NOMO-1 treated with DMSO at 0.1 percent for 48 hours (cell line): Measurements from ENCODE around the gene SLC7A10.
"Not testable (repeated sequence)": the region's sequence is repeated elsewhere in the genome, so short reads cannot be mapped to it uniquely, and the experiment has no call there.

Experiments
- DNase-seq: peaks from one replicate; lab custom pipeline; 2025; ENCODE audit not compliant: unreplicated experiment; lab: John Stamatoyannopoulos, UW

Gene SLC7A10

DNA sequence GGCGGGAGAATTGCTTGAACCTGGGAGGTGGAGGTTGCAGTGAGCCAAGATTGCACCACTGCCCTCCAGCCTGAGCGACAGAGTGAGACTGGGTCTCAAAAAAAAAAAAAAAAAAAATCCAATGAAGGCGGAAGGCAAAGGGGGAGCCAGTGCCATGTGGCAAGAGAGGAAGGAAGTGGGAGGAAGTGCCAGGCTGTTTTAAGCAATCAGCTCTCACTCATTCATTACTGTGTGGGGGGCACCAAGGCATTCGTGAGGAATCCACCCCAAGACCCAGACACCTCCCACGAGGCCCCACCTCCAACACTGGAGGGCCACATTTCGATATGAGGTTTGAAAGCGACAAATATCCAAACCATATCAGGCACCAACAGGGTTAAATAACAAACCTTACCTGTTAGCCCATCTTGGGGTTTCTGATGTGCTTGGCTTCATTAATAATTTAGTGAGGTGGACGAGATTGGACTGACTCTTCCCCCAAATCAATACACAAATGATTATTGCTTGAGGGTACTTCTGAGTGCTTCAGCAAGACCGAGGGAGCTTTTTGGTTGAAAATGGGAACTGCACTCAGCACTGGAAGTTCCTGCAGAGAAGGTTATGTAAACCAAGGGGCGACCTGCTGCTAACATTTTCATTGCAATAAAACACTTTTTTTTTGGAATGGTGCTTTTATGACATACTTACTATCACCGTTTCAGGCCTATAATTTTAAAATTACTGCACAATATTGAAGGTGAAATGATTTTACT, 39.0 kb downstream of the SLC7A10 start:
- DNase-seq = peak; percentile 60

GRCh38 chr19:33177417-33177979, 48.2 kb downstream of the SLC7A10 start:
- peak; percentile 77 for DNase-seq

- DNase-seq = peak; percentile 99
Observed at GRCh38 chr19:33176670-33177416, 48.8 kb downstream of the SLC7A10 start.

- no peak for DNase-seq
Observed at GRCh38 chr19:33175886-33176669, 49.6 kb downstream of the SLC7A10 start.

DNA sequence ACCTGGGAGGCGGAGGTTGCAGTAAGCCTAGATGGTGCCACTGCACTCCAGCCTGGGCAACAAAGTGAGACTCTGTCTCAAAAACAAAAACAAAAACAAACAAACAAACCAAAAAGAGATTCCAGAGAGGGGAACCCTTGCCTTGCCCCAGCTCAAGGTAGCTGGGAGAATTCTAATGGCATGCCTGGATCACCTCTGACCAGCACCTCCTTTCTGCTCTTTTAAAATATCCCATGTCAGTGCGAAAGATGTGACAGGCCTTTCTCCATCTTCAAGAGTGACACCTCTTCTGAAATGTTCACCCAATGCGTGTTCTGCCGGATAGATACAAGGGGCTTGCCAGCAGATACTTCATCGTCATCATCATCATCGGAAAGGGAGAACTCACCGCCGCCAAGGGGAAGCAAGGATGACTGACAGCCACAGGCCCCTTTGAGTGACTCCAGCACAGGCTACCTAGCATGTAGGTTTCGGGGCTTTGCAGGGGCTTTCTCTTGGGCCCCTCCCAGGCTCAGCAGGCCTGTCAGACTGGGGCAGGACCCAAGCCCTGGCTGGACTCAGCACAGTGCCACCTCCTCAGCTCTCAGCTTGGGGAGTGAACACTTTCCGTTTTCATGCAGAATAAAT, 50.4 kb downstream of the SLC7A10 start:
- no peak for DNase-seq

DNA sequence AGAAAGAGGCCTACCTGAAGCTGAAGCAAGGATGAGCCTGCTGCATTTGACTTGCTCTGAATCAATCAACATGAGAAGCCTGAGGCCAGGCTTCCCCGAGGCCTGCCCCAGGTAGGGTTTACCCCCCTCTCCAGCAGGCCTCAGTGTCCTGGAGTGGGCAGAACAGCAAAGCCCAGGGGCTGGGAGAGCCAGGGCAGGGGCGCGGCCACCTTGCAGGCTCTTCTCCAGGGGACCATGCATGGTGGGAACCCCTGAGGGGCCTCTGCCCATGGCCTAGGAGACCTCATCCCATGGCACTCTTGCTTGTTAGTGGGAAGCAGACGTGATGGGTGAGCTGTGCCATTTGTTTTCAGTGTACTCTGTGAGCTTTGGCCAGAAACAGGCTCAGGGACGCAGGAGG, 51.5 kb downstream of the SLC7A10 start:
- no peak for DNase-seq

- DNase-seq = no peak
Observed at GRCh38 chr19:33171916-33172359, 53.7 kb downstream of the SLC7A10 start.

GRCh38 chr19:33171222-33171795, 54.3 kb downstream of the SLC7A10 start:
- DNase-seq = no peak

GRCh38 chr19:33168528-33168927, 57.1 kb downstream of the SLC7A10 start:
- DNase-seq = no peak

DNA sequence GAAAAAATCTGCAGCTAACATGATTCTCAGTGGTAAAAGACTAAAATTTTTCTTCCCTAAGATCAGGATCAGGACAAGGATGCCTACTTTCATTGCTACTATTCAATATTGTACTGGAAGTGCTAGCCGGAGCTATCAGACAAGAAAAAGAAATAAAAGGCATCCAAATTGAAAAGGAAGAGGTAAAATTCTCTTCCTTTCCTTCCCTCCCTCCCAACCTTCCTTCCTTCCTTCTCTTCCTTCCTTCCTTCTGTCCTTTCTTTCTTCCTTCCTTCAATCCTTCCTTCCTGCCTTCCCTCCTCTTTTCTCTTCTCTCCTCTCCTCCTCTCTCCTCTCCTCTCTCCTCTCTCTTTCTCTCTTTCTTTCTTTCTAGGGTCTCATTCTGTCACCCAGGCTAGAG, 58.2 kb downstream of the SLC7A10 start:
- no peak for DNase-seq

- DNase-seq = not testable (repeated sequence)
Observed at GRCh38 chr19:33166037-33166436, 59.6 kb downstream of the SLC7A10 start.

DNA sequence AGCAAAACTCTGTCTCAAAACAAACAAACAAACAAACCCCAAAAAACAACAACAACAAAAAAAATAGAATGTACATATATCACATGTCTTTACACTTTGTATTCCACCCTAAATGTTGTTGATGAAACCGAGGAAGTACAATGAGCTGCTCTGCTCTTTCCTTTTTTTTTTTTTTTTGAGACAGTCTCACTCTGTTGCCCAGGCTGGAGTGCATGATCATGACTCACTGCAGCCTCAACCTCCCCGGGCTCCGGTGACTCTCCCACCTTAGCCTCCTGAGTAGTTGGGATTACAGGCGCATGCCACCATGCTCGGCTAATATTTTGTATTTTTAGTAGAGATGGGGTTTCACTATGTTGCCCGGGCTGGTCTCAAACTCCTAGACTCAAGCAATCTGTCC, 62.2 kb downstream of the SLC7A10 start:
- DNase-seq = no peak

DNA sequence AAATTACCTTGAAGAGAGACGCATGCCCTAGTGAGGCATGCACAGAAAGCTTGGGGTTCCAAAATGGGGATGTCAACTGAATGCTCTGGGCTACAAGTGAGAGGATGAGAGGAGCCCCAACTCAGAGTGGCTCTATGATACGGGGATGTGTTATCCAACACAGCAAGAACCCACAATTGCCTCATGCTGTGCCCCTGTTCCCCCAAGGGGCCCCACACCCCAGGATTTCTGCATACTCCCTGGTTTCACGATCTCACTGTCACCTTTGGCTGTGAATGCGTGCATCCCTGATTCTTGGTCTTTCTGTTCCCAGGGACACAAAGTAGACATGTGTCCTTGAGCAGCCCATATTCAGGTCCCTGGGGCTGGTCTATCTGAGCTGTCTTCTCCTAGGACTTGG, 64.4 kb downstream of the SLC7A10 start:
- no peak for DNase-seq

- no peak for DNase-seq
Observed at GRCh38 chr19:33159893-33160292, 65.8 kb downstream of the SLC7A10 start.

DNA sequence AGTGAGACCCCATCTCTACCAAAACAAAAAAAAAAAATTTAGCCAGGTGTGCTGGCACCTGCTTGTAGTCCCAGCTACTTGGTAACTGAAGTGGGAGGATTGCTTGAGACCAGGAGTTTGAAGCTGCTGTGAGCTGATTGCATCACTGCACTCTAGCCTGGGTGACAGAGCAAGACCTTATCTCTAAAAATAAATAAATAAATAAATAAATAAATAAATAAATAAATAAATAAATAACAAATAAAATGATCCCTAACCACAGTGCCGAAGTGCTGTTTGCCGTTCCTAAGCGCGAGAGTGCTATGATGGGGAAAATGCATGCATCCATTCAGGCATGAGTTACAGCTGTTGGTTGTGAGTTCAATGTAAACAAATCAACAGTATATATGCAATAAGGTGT, 66.5 kb downstream of the SLC7A10 start:
- no peak for DNase-seq
